Muscle of leg (tissue), 11 donors: ENCODE data around the gene OR6P1. TPM values are rescaled to one million over a fixed set of nuclear protein-coding genes. Genes with fewer than 3 reads are reported as not detected.

Source experiments
- DNase-seq: peaks from one replicate; pipeline ENCODE4 v3.0.0; 2013
- H3K27ac ChIP-seq: one replicate; pipeline ENCODE4 v1.5.1; 2013; ENCODE audit warnings: mild to moderate bottlenecking, low read length, control low read depth
- H3K27me3 ChIP-seq: one replicate; pipeline ENCODE4 v1.6.1; 2013; ENCODE audit warnings: low read length; ENCODE audit not compliant: control insufficient read depth, insufficient read depth
- H3K36me3 ChIP-seq: one replicate; pipeline ENCODE4 v1.6.1; 2013; ENCODE audit warnings: low read length; ENCODE audit not compliant: control insufficient read depth, insufficient read depth
- H3K4me1 ChIP-seq: one replicate; pipeline ENCODE4 v1.6.1; 2013; ENCODE audit warnings: low read length; ENCODE audit not compliant: control insufficient read depth, insufficient read depth
- H3K4me3 ChIP-seq: one replicate; pipeline ENCODE4 v1.5.1; 2013; ENCODE audit warnings: low read length, control low read depth
- H3K9me3 ChIP-seq: replicated peaks from 2 replicates; pipeline ENCODE4 v1.6.1; 2013; ENCODE audit warnings: low read depth, low read length; ENCODE audit not compliant: control insufficient read depth
- WGBS: methylation state at CpG from one replicate; pipeline ENCODE4 v1.1.5; 2013; ENCODE audit warnings: missing lambda C conversion rate; ENCODE audit not compliant: insufficient coverage; 5-methylcytosine and 5-hydroxymethylcytosine counted together
- polyA plus RNA-seq, 8 donors: library from polyadenylated mRNA; unstranded; fragments of 120-200 nt; gene quantifications; one replicate each; pipeline versions ENCODE4 v1.2.1 to v1.2.3, GENCODE V29; 2013; ENCODE audit warnings: inconsistent platforms in 1 of 8, low replicate concordance in 1 of 8; ENCODE audit not compliant: insufficient read length in 8 of 8, insufficient read depth in 1 of 8
- total RNA-seq: library from RNA; stranded (reverse); fragments of 120-200 nt; gene quantifications from one replicate; pipeline ENCODE4 v1.2.4, GENCODE V29; 2013

OR6P1 gene
- total and polyA plus RNA-seq, 9 donors = not detected

- Histone ChIP-seq H3K27me3 (no peaks in the 10 kb centered on the region), H3K4me3 (no peak overlapping the region), H3K4me1 (no peaks in the 10 kb centered on the region), H3K9me3 (no peaks in the 10 kb centered on the region), H3K36me3 (no peaks in the 10 kb centered on the region), H3K27ac (no peak overlapping the region)
- WGBS = no CpG with 5 or more reads among the region's 1 CpG
- DNase-seq = no peak
These were observed 1.8 kb upstream of the OR6P1 start for GRCh38 chr1:158572226-158572625.

GRCh38 chr1:158564608-158565007, 5.8 kb downstream of the OR6P1 start:
- no CpG with 5 or more reads among the region's 2 CpGs for WGBS
- no peak overlapping the region for H3K4me3 ChIP-seq
- peaks cover 4% of the 10 kb centered on the region for H3K9me3 ChIP-seq
- no peaks in the 10 kb centered on the region for H3K36me3 ChIP-seq
- no peaks in the 10 kb centered on the region for H3K27me3 ChIP-seq
- DNase-seq = peak; percentile 19
- H3K4me1 ChIP-seq = no peaks in the 10 kb centered on the region
- no peak overlapping the region for H3K27ac ChIP-seq

- no peaks in the 10 kb centered on the region for H3K27me3 ChIP-seq
- no CpG with 5 or more reads among the region's 2 CpGs for WGBS
- H3K9me3 ChIP-seq = peaks cover 4% of the 10 kb centered on the region
- H3K36me3 ChIP-seq = no peaks in the 10 kb centered on the region
- no peak for DNase-seq
- H3K4me3 ChIP-seq = no peak overlapping the region
- H3K4me1 ChIP-seq = no peaks in the 10 kb centered on the region
- no peak overlapping the region for H3K27ac ChIP-seq
These were observed 6.5 kb downstream of the OR6P1 start for GRCh38 chr1:158563853-158564252.

GRCh38 chr1:158559696-158560095, 10.7 kb downstream of the OR6P1 start:
- Histone ChIP-seq H3K27ac (no peak overlapping the region), H3K36me3 (no peaks in the 10 kb centered on the region), H3K9me3 (peaks cover 4% of the 10 kb centered on the region), H3K27me3 (no peaks in the 10 kb centered on the region), H3K4me3 (no peak overlapping the region), H3K4me1 (no peaks in the 10 kb centered on the region)
- no CpG with 5 or more reads among the region's 1 CpG for WGBS
- peak; percentile 16 for DNase-seq

GRCh38 chr1:158554352-158554751, 16.0 kb downstream of the OR6P1 start, which contains the start of gene OR6Y1:
TSS of gene OR6Y1 (minus strand) at chr1:158554405. CDS start at chr1:158548105, 6,300 bp downstream.
- H3K9me3 ChIP-seq = no peaks in the 10 kb centered on the region
- WGBS = 50% methylated on average over 2 of the region's 3 CpGs
- H3K36me3 ChIP-seq = no peaks in the 10 kb centered on the region
- peak; percentile 20 for DNase-seq
- H3K4me3 ChIP-seq = no peak within 1 kb of the TSS
- H3K27me3 ChIP-seq = no peaks in the 10 kb centered on the region
- H3K27ac ChIP-seq = no peak within 1 kb of the TSS
- no peaks in the 10 kb centered on the region for H3K4me1 ChIP-seq

- no peaks in the 10 kb centered on the region for H3K4me1 ChIP-seq
- DNase-seq = peak; percentile 31
- no peak overlapping the region for H3K27ac ChIP-seq
- WGBS = 22% methylated on average over 1 of the region's 1 CpG
- no peaks in the 10 kb centered on the region for H3K9me3 ChIP-seq
- H3K4me3 ChIP-seq = no peak overlapping the region
- H3K36me3 ChIP-seq = no peaks in the 10 kb centered on the region
- H3K27me3 ChIP-seq = no peaks in the 10 kb centered on the region
These were observed 18.1 kb downstream of the OR6P1 start for GRCh38 chr1:158552296-158552695.

- 93% methylated on average over 2 of the region's 2 CpGs for WGBS
- DNase-seq = no peak
- Histone ChIP-seq H3K9me3 (no peaks in the 10 kb centered on the region), H3K4me1 (no peaks in the 10 kb centered on the region), H3K27ac (no peak overlapping the region), H3K36me3 (no peaks in the 10 kb centered on the region), H3K4me3 (no peak overlapping the region), H3K27me3 (no peaks in the 10 kb centered on the region)
These were observed 22.8 kb downstream of the OR6P1 start for GRCh38 chr1:158547533-158547932.

GRCh38 chr1:158537609-158538008, 32.8 kb downstream of the OR6P1 start:
- Histone ChIP-seq H3K36me3 (no peaks in the 10 kb centered on the region), H3K4me3 (no peak overlapping the region), H3K27me3 (no peaks in the 10 kb centered on the region), H3K9me3 (no peaks in the 10 kb centered on the region), H3K27ac (no peak overlapping the region), H3K4me1 (no peaks in the 10 kb centered on the region)
- no peak for DNase-seq
- WGBS = no CpG with 5 or more reads among the region's 2 CpGs

- H3K9me3 ChIP-seq = no peaks in the 10 kb centered on the region
- H3K4me1 ChIP-seq = no peaks in the 10 kb centered on the region
- no peaks in the 10 kb centered on the region for H3K36me3 ChIP-seq
- no peak overlapping the region for H3K4me3 ChIP-seq
- no peak for DNase-seq
- WGBS = no CpG with 5 or more reads among the region's 5 CpGs
- H3K27me3 ChIP-seq = no peaks in the 10 kb centered on the region
- H3K27ac ChIP-seq = no peak overlapping the region
These were observed 35.9 kb downstream of the OR6P1 start for GRCh38 chr1:158534496-158534895.

- DNase-seq = no peak
- Histone ChIP-seq H3K27me3 (no peaks in the 10 kb centered on the region), H3K4me1 (no peaks in the 10 kb centered on the region), H3K36me3 (no peaks in the 10 kb centered on the region), H3K9me3 (no peaks in the 10 kb centered on the region), H3K4me3 (no peak overlapping the region), H3K27ac (no peak overlapping the region)
- no CpG with 5 or more reads among the region's 2 CpGs for WGBS
These were observed 43.1 kb downstream of the OR6P1 start for GRCh38 chr1:158527190-158527815.

GRCh38 chr1:158521666-158522058, 48.7 kb downstream of the OR6P1 start:
- WGBS = no CpG with 5 or more reads among the region's 2 CpGs

More at GRCh38 chr1:158521666-158522058, 48.7 kb downstream of the OR6P1 start:
- no peaks in the 10 kb centered on the region for H3K27me3 ChIP-seq
- no peak overlapping the region for H3K4me3 ChIP-seq
- H3K27ac ChIP-seq = no peak overlapping the region
- H3K4me1 ChIP-seq = no peaks in the 10 kb centered on the region
- H3K9me3 ChIP-seq = peaks cover 3% of the 10 kb centered on the region
- no peak for DNase-seq
- no peaks in the 10 kb centered on the region for H3K36me3 ChIP-seq
